Dendritic cell treated with granulocyte-macrophage colony-stimulating factor and Interleukin-4, amounts not matched to agents 40 ng/mL and 50 ng/mL, for 4 days (primary cell): ENCODE results near the gene ARF4.

Experiments
- H3K27ac Mint-ChIP-seq: one replicate; pipeline ENCODE4 v1.8.0; 2022; ENCODE audit warnings: mild to moderate bottlenecking, mixed read lengths
- H3K27me3 Mint-ChIP-seq: one replicate; pipeline ENCODE4 v1.8.0; 2022; ENCODE audit warnings: mild to moderate bottlenecking, mixed read lengths
- H3K36me3 Mint-ChIP-seq: one replicate; pipeline ENCODE4 v1.8.0; 2022; ENCODE audit warnings: low read depth, mixed read lengths
- H3K4me1 Mint-ChIP-seq: one replicate; pipeline ENCODE4 v1.8.0; 2022; ENCODE audit warnings: low read depth, mixed read lengths
- H3K4me3 Mint-ChIP-seq: one replicate; pipeline ENCODE4 v1.8.0; 2022; ENCODE audit warnings: mild to moderate bottlenecking, moderate library complexity, mixed read lengths
- H3K9me3 Mint-ChIP-seq: one replicate; pipeline ENCODE4 v1.8.0; 2022; ENCODE audit warnings: mixed read lengths
- intact Hi-C: fragments of 100-400 bp; cut with micrococcal nuclease; formaldehyde crosslinking; loops from one replicate; pipeline ENCODE4 v1.15.0; 2022

Gene ARF4

DNA sequence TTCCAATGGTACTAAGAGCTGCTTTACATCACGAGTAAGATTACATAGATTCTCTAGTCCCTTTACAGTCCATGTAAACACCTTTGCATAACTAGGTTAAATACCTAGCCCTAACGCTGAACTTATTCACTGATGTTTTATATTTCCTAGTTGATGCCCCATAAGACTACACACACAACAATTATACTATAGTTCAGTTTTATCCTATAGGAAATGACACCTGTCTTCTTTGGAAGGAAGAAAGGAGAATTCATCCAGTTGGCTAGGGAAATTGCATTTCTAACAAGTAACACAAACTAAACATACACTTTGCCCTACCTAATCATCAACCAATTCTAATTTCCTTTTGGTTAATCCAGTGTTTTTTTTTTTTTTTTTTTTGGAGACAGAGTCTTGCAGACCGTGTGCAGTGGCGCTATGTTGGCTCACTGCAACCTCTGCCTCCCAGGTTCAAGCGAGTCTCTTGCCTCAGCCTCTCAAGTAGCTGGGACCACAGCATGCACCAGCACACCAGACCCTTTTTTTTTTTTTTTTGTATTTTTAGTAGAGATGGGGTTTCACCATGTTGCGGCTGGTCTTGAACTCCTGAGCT is 27.2 kb downstream of the ARF4 start:
- no peak overlapping the region for H3K4me3 Mint-ChIP-seq
- intact Hi-C loops, result loop anchor here (10.0 kb wide), 1 partner anchor 75 kb away; no protein-coding TSS in a partner anchor
- H3K4me1 Mint-ChIP-seq, result no peaks in the 10 kb centered on the region
- H3K36me3 Mint-ChIP-seq, result peaks cover 85% of the 10 kb centered on the region
- no peak overlapping the region for H3K27ac Mint-ChIP-seq
- H3K9me3 Mint-ChIP-seq, result no peaks in the 10 kb centered on the region
- no peaks in the 10 kb centered on the region for H3K27me3 Mint-ChIP-seq

DNA sequence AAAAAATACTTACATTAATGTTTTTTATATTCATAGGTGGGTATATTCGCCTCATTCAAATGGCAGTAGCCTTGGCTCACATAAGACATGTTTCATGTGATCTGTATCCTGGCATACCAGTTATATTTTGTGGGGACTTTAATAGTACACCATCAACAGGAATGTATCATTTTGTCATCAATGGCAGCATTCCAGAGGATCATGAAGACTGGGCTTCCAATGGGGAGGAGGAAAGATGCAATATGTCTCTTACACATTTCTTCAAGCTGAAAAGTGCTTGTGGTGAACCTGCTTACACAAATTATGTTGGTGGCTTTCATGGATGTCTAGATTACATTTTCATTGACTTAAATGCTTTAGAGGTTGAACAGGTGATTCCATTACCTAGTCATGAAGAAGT is 37.6 kb downstream of the ARF4 start:
- no peak overlapping the region for H3K4me3 Mint-ChIP-seq
- intact Hi-C loops, result loop anchor here (5.0 to 10.0 kb wide), 2 partner anchors 133 to 395 kb away; partner anchors contain the start of genes DENND6A and IL17RD
- no peaks in the 10 kb centered on the region for H3K9me3 Mint-ChIP-seq
- peaks cover 33% of the 10 kb centered on the region for H3K4me1 Mint-ChIP-seq
- H3K27me3 Mint-ChIP-seq, result no peaks in the 10 kb centered on the region
- H3K36me3 Mint-ChIP-seq, result peaks cover 54% of the 10 kb centered on the region
- no peak overlapping the region for H3K27ac Mint-ChIP-seq

DNA sequence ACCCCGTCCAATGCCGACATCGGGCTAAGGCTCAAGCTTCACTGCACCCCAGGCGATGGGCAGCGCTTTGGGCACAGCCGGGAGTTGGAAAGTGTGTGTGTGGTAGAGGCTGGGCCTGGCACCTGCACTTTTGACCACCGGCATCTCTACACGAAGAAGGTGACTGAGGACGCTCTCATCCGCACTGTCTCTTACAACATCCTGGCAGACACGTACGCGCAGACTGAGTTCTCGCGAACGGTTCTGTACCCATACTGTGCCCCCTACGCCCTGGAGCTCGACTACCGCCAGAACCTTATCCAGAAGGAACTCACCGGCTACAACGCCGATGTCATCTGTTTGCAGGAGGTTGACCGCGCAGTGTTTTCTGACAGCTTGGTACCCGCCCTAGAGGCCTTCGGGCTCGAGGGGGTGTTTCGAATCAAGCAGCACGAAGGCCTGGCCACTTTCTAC is 40.0 kb downstream of the ARF4 start:
- Mint-ChIP-seq H3K36me3 (peaks cover 51% of the 10 kb centered on the region), H3K4me3 (peak overlapping the region; percentile 90), H3K27ac (peak overlapping the region; percentile 96), H3K27me3 (no peaks in the 10 kb centered on the region), H3K9me3 (no peaks in the 10 kb centered on the region), H3K4me1 (peaks cover 33% of the 10 kb centered on the region)
- intact Hi-C loops, result loop anchor here (2.0 to 10.0 kb wide), 3 partner anchors 135 to 392 kb away; partner anchors contain the start of genes DENND6A, IL17RD and SLMAP

DNA sequence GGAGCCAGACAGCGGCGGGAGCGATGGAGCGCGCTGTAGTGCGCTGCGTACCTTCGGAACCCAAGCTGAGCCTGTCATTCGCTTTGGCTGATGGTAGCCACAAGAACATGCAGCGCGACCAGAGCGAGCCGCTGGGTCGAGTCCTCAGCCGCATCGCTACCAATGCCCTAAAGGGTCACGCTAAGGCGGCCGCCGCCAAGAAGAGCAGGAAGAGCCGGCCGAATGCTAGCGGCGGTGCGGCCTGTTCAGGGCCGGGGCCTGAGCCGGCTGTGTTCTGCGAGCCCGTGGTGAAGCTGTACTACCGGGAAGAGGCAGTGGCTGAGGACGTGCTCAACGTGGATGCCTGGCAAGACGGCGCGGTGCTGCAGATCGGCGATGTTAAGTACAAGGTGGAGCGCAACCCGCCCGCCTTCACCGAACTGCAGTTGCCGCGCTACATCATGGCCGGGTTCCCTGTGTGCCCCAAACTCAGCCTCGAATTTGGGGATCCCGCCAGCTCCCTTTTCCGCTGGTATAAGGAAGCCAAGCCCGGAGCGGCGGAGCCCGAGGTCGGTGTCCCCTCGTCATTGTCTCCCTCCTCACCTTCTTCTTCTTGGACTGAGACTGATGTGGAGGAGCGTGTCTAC is 40.6 kb downstream of the ARF4 start:
- intact Hi-C loops, result loop anchor here (1.0 to 10.0 kb wide), 4 partner anchors 41 to 392 kb away; partner anchors contain the start of genes ARF4, DENND6A, IL17RD and SLMAP
- H3K36me3 Mint-ChIP-seq, result peaks cover 51% of the 10 kb centered on the region
- H3K27me3 Mint-ChIP-seq, result no peaks in the 10 kb centered on the region
- H3K27ac Mint-ChIP-seq, result peak overlapping the region; percentile 96
- no peaks in the 10 kb centered on the region for H3K9me3 Mint-ChIP-seq
- peaks cover 33% of the 10 kb centered on the region for H3K4me1 Mint-ChIP-seq
- peak overlapping the region; percentile 90 for H3K4me3 Mint-ChIP-seq

DNA sequence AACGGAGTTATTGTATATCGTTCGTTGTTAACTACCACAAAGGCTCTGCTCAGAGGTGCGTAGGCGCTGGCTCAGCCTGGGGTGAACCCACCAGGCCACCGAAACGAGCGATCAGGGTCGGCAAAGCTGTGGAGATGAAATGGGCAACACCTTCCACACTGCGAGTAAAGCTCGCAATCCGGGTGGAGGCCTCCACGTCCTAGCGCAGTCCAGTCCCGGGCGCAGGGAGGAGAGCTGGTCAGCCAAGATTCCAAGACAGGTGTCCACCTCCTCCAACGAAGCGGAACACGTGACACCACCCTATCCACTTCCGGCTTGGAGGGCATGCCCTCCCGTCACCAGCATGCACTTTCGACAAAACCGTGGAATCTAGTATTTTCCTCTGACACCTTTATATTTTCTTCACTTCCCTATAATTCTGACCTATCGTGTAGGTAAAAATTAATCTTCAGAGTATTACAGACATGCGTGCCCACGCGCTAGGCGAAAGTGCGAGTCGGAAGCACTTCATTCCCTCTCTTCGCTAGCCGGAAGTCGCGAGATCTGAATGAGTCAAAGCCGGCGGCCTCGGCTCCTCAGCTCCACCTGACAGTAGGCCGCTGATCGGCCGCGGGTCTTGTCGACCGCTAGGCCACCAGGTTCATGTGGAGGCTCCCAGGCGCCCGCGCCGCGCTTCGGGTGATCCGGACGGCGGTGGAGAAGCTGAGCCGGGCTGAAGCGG is 41.2 kb downstream of the ARF4 start, which contains the start of gene PDE12:
Gene PDE12, plus strand, starts transcription at position 537 of the 721 bp plus-strand sequence. Its CDS starts 106 bp downstream, at position 643.
- intact Hi-C loops, result loop anchor here (1.0 to 10.0 kb wide), 4 partner anchors 41 to 391 kb away; partner anchors contain the start of genes ARF4, DENND6A, IL17RD and SLMAP
- Mint-ChIP-seq H3K4me1 (peaks cover 33% of the 10 kb centered on the region), H3K27ac (peak within 1 kb of the TSS; percentile 96)

DNA sequence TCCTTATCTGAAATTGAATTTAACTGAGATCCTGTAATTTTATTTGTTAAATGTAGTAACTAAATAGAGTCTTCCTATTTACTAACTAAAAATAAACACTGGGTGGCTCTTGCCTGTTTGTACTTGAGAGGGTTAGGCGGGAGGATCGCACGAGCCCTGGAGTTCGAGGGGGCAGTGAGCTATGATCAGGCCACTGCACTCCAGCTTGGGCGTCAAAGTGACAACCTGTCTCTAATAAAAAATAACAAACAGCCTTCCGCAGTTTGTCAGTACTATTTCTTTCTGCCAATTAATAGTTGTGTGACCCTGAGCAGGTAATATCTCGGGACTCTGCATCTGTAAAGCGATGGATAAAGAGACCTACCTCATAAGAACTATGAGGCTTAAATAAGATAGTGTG is 41.8 kb downstream of the ARF4 start:
- peaks cover 33% of the 10 kb centered on the region for H3K4me1 Mint-ChIP-seq
- peaks cover 42% of the 10 kb centered on the region for H3K36me3 Mint-ChIP-seq
- H3K27me3 Mint-ChIP-seq, result no peaks in the 10 kb centered on the region
- H3K27ac Mint-ChIP-seq, result peak overlapping the region; percentile 96
- H3K4me3 Mint-ChIP-seq, result peak overlapping the region; percentile 90
- H3K9me3 Mint-ChIP-seq, result no peaks in the 10 kb centered on the region
- intact Hi-C loops, result loop anchor here (5.0 to 10.0 kb wide), 2 partner anchors 137 to 391 kb away; partner anchors contain the start of genes DENND6A and IL17RD

More for the DNA sequence above, 41.2 kb downstream of the ARF4 start, which contains the start of gene PDE12:
- Mint-ChIP-seq H3K9me3 (no peaks in the 10 kb centered on the region), H3K4me3 (peak within 1 kb of the TSS; percentile 90), H3K36me3 (peaks cover 48% of the 10 kb centered on the region), H3K27me3 (no peaks in the 10 kb centered on the region)

DNA sequence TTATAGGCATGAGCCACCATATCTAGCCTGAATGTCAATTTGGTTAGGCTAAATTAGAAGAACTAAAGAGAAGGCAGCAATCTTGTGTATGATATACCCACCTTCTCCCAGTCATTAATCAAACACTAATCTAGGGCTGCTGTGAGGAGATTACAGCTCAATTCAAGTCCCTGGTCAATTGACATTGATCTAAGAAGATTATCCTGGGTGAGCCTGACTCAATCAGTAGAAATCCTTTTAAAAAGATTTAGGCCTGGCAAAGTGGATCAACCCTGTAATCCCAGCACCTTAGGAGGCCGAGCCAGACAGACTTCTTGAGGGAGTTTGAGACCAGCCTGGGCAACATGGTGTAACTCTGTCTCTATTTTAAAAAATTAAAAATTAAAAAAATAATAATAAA is 50.5 kb downstream of the ARF4 start:
- no peaks in the 10 kb centered on the region for H3K9me3 Mint-ChIP-seq
- no peak overlapping the region for H3K4me3 Mint-ChIP-seq
- H3K27me3 Mint-ChIP-seq, result peaks cover 8% of the 10 kb centered on the region
- H3K36me3 Mint-ChIP-seq, result no peaks in the 10 kb centered on the region
- H3K4me1 Mint-ChIP-seq, result peaks cover 9% of the 10 kb centered on the region
- H3K27ac Mint-ChIP-seq, result no peak overlapping the region
- intact Hi-C loops, result no loop called here

DNA sequence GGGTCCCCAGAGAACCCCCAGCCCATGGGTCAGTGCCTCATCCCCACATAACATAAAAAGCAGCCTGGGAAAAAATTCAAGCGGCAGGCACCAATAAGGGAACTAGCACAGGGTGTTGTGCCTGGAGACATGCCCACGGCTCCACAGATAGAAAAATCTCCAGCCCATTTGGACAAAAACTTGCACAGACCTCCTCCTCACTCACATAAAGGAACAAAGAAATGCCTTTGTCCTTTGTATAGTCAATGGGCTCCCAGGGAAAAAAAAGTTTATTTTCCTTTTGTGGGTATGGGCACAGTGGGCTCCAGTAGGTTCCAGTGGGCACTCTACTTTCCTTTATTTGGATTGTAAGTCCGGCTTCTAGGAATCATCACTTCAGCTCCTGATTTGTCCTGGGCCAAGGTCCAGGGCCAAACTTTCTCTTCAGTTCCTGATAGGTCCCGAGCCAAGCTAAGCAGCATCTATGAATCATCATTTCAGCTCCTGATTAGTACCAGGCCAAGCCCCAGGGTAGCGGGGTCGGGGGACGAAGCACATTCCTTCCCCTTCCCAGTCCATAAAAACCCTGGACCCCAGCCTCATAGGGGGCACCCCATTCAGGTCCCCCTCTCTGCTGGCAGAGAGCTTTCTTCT is 51.4 kb downstream of the ARF4 start:
- Mint-ChIP-seq H3K4me3 (no peak overlapping the region), H3K27me3 (peaks cover 8% of the 10 kb centered on the region), H3K36me3 (no peaks in the 10 kb centered on the region), H3K27ac (no peak overlapping the region), H3K4me1 (peaks cover 9% of the 10 kb centered on the region), H3K9me3 (no peaks in the 10 kb centered on the region)
- intact Hi-C loops, result no loop called here

DNA sequence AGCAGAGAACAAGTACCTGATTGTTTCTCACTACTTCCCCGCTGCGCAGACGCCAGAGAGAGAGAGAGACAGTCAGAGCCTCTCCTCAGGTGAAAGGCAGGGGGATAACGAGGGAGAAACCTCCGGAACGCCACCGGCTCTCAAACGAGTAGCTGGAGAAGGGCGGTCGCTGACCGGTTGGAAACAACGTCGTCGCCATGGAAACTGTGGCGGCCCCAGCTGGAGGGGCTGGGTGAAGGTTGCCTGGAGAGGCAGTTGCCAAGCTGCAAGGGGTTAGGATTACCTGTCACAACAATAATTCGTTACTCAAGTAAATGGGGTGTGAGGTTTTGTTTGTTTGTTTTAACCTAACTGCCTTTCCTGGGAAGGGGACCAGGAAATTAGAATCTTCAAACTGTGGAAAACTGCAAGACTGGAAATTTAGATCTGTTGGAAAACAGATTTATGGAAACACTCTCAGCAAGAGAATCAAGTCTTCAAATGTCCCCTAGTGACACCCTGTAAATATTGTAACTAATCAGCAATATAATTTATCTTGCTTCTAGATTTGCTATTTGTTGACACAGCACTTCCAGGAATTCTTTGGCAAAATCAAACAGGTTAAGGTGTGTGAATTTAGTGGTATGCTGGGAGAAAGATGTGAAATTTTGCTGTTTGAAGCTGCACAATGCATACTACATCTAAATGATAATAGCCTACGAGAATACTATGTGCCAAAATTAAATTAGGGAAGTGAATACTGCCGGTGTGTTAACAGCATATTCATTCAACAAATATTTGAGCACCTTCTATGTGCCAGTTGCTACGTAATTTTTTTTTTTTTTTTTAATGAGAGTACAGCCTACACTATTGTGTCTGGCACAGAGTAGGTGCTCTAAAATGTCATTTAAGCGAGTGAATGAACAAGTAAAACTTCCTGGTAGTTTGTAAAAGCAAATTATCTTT is 52.7 kb downstream of the ARF4 start, which contains the start of gene DNAH12:
Gene DNAH12, minus strand, starts transcription at position 164 of the 945 bp plus-strand sequence. CDS start 1,474 bp downstream, outside the sequence.
- Mint-ChIP-seq H3K27me3 (peaks cover 8% of the 10 kb centered on the region), H3K36me3 (no peaks in the 10 kb centered on the region), H3K27ac (no peak within 1 kb of the TSS), H3K4me3 (peak within 1 kb of the TSS; percentile 26), H3K4me1 (peaks cover 9% of the 10 kb centered on the region), H3K9me3 (no peaks in the 10 kb centered on the region)
- intact Hi-C loops, result no loop called here

DNA sequence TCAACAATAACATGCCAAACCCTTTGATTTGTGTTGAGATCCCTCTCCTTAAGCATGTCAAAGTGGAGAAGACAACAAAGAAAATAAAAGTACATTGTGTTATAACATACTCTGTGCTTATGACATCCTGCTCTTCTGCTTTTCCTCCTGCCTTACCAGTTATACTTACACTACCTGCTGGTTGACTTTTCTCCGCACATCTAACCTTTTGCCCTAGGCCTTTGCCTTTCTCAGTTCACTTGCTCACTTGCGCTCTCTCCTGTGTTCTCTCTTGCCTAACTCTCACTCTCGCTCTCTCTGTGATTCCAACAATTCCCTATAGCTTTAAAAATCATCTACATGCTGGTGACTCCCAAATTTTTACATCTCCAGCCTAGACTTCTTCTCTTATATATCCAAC is 58.7 kb downstream of the ARF4 start:
- Mint-ChIP-seq H3K27ac (no peak overlapping the region), H3K27me3 (no peaks in the 10 kb centered on the region), H3K4me3 (no peak overlapping the region), H3K9me3 (no peaks in the 10 kb centered on the region), H3K4me1 (no peaks in the 10 kb centered on the region), H3K36me3 (no peaks in the 10 kb centered on the region)
- intact Hi-C loops, result no loop called here

DNA sequence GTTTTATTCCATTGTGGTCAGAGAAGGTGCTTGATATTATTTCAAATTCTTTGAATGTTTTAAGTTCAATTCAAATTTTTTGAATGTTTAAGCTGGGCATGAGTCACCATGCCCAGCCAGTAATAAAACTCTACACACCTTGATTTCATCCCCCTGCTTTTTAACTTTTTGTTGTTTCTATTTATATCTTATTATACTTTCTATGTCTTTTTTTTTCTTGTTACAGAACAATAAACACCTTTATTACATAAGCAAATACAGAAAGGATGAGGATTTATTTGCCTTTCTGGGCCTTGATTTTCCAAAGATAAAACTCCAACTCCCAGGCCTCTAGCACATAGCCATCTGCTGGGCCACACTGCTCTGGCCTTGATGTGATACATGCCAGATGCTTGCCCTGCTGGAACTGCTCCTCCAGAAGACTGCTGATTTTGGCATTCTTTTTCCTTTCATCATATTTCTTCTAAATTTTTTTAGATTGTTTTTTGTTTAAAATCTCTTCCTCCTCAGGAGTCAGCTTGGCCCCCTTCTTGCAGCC is 67.0 kb downstream of the ARF4 start:
- no peaks in the 10 kb centered on the region for H3K36me3 Mint-ChIP-seq
- no peak overlapping the region for H3K27ac Mint-ChIP-seq
- H3K4me1 Mint-ChIP-seq, result no peaks in the 10 kb centered on the region
- intact Hi-C loops, result no loop called here
- H3K27me3 Mint-ChIP-seq, result no peaks in the 10 kb centered on the region
- no peaks in the 10 kb centered on the region for H3K9me3 Mint-ChIP-seq
- no peak overlapping the region for H3K4me3 Mint-ChIP-seq
